ENCODE measurements around the gene POLR2B. TPM values are rescaled to one million over a fixed set of nuclear protein-coding genes. Genes with fewer than 3 reads are reported as not detected.
A peak's percentile ranks its signal among the peaks of the same experiment; 100 is the strongest.

The POLR2B gene
- total RNA-seq, 1 donor from 2014 or later = 135 TPM

GRCh38 chr4:57023104-57023503, 44.4 kb downstream of the POLR2B start:
- Mint-ChIP-seq H3K4me3 (ENCODE audit: unreplicated experiment) (no peak overlapping the region), H3K36me3 (ENCODE audit: unreplicated experiment) (no peaks in the 10 kb centered on the region), H3K9me3 (ENCODE audit: unreplicated experiment) (no peaks in the 10 kb centered on the region), H3K27ac (ENCODE audit: unreplicated experiment) (no peak overlapping the region), H3K27me3 (ENCODE audit: unreplicated experiment) (peaks cover 1% of the 10 kb centered on the region), H3K4me1 (ENCODE audit: low read depth, unreplicated experiment) (no peaks in the 10 kb centered on the region)
- no peak for DNase-seq
- TF ChIP-seq CTCF (IDR thresholded peaks at IDR 0.05; ENCODE audit: partially characterized antibody, unreplicated experiment) = no peak

- no peak for DNase-seq
- H3K4me1 Mint-ChIP-seq (ENCODE audit: low read depth, unreplicated experiment) = peaks cover 4% of the 10 kb centered on the region
- no peak overlapping the region for H3K27ac Mint-ChIP-seq (ENCODE audit: unreplicated experiment)
- peaks cover 3% of the 10 kb centered on the region for H3K27me3 Mint-ChIP-seq (ENCODE audit: unreplicated experiment)
- no peak for TF ChIP-seq CTCF (IDR thresholded peaks at IDR 0.05; ENCODE audit: partially characterized antibody, unreplicated experiment)
- H3K9me3 Mint-ChIP-seq (ENCODE audit: unreplicated experiment) = no peaks in the 10 kb centered on the region
- no peaks in the 10 kb centered on the region for H3K36me3 Mint-ChIP-seq (ENCODE audit: unreplicated experiment)
- no peak overlapping the region for H3K4me3 Mint-ChIP-seq (ENCODE audit: unreplicated experiment)
These were observed 55.8 kb downstream of the POLR2B start for GRCh38 chr4:57034520-57034919.

- Mint-ChIP-seq H3K9me3 (ENCODE audit: unreplicated experiment) (no peaks in the 10 kb centered on the region), H3K27me3 (ENCODE audit: unreplicated experiment) (peaks cover 3% of the 10 kb centered on the region), H3K4me1 (ENCODE audit: low read depth, unreplicated experiment) (peaks cover 4% of the 10 kb centered on the region), H3K27ac (ENCODE audit: unreplicated experiment) (no peak overlapping the region), H3K4me3 (ENCODE audit: unreplicated experiment) (peak overlapping the region; percentile 28), H3K36me3 (ENCODE audit: unreplicated experiment) (no peaks in the 10 kb centered on the region)
- peak; percentile 73 for TF ChIP-seq CTCF (IDR thresholded peaks at IDR 0.05; ENCODE audit: partially characterized antibody, unreplicated experiment)
- DNase-seq = peak; percentile 89
These were observed 59.4 kb downstream of the POLR2B start for GRCh38 chr4:57037982-57038604.

- H3K27ac Mint-ChIP-seq (ENCODE audit: unreplicated experiment) = no peak overlapping the region
- no peak for DNase-seq
These were observed 60.6 kb downstream of the POLR2B start for GRCh38 chr4:57039345-57039744.

More at GRCh38 chr4:57039345-57039744, 60.6 kb downstream of the POLR2B start:
- TF ChIP-seq CTCF (IDR thresholded peaks at IDR 0.05; ENCODE audit: partially characterized antibody, unreplicated experiment) = no peak
- no peaks in the 10 kb centered on the region for H3K9me3 Mint-ChIP-seq (ENCODE audit: unreplicated experiment)
- H3K4me1 Mint-ChIP-seq (ENCODE audit: low read depth, unreplicated experiment) = peaks cover 4% of the 10 kb centered on the region
- no peak overlapping the region for H3K4me3 Mint-ChIP-seq (ENCODE audit: unreplicated experiment)
- H3K27me3 Mint-ChIP-seq (ENCODE audit: unreplicated experiment) = peaks cover 3% of the 10 kb centered on the region
- no peaks in the 10 kb centered on the region for H3K36me3 Mint-ChIP-seq (ENCODE audit: unreplicated experiment)
